ENCODE measurements around the gene GPR148. TPM values are rescaled to one million over a fixed set of nuclear protein-coding genes. Genes with fewer than 3 reads are reported as not detected.

Gene GPR148
- total RNA-seq, 1 donor from 2014 or later, result 0.31 TPM

DNA sequence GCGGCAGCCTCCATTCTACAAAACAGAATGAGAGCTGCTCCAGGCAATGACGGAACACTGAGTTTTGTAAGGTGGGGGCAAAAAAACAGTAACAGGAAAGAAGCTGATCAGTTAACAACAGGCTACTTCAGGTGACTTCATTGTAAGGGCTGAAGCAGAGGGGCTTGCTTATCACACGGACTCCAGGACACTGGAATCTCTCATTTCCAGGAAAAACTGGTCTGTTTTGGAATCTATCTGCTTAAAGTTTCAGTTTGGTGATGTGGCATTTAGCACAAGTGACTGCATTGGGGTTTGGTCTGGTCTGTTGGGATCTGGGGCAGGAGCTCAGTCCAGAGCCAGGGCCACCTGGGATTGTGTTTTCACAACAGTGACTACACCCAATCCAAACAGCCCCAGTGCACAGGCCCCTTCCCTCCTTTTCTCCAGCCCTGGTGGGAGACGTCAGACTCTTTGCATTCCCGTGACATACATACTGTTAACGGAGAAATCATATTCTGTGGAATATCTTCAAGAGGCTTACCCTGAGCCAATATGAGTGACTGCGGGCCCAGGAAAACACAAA is 40.6 kb downstream of the GPR148 start:
- no peak for DNase-seq

DNA sequence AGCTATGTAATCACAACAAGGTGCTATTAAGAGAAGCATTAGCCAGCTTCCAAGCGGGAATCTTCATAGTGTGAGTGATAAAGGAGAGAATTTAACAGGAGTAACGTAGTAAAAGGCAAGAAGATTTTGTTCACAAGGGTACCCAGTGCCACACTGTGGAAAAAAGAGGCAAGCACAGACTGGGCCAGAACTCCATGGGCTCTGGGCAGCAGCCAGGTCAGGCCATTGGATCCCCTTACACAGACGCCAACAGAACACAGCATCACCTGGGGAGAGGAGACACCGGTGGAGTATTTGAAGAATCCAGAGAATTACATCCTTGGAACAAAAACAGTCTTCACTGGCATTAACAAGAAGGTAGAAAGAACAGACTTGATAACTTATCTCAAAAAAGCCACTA is 47.7 kb downstream of the GPR148 start:
- DNase-seq, result no peak

- no peak for DNase-seq
Observed at GRCh38 chr2:130778781-130779180, 49.9 kb downstream of the GPR148 start.

Other genes with a start within 250 kb of the GPR148 start
- not detected for gene POTEI, start 219.7 kb upstream of the GPR148 start, total RNA-seq
- not detected for gene CFC1B, start 207.8 kb upstream of the GPR148 start, total RNA-seq
- gene CFC1, start 129.5 kb upstream of the GPR148 start, total RNA-seq, result not detected
- gene POTEJ, start 117.6 kb upstream of the GPR148 start, total RNA-seq, result not detected
- gene AMER3, start 26.5 kb downstream of the GPR148 start, total RNA-seq, result 32.8 TPM
- gene ARHGEF4, start 107.8 kb downstream of the GPR148 start, total RNA-seq, result 38.7 TPM